Measurements from ENCODE around the gene ADAP1.

The ADAP1 gene

DNA sequence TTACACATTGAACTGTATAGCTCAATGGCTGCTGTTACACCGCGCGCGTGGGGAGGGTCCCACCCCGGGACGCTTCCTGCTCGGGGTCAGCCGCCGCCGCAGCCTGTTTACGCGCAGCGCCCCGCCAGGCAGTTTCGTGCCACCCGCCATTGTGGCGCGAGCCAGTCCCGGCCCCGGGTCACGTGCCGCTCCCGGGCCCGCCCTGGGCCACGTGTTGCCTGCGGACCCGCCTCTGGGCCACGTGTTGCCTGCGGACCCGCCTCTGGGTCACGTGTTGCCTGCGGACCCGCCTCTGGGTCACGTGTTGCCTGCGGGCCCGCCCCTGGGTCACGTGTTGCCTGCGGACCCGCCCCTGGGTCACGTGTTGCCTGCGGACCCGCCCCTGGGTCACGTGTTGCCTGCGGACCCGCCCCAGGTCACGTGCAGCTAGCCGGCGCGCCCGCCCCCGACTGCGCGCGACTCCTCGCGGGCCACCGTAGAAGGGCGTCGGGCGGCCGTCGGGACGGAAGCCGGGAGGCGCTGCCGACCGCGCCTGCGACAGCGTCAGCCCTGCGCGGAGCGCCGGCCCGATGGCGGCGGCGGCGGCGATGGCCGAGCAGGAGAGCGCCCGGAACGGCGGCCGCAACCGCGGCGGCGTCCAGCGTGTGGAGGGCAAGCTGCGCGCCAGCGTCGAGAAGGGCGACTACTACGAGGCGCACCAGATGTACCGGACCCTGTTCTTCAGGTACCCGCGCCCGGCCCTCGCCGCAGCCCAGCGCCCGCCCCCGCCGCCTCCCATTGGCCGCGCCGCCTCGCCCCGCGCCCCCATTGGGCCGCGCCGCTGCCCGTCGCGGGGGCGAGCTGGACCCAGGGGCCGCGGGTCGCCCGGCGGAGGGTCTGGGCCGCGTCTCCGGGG is 78.2 kb downstream of the ADAP1 start, which contains the start of gene GET4 (continued):
- TF ChIP-seq, protein P1, sequence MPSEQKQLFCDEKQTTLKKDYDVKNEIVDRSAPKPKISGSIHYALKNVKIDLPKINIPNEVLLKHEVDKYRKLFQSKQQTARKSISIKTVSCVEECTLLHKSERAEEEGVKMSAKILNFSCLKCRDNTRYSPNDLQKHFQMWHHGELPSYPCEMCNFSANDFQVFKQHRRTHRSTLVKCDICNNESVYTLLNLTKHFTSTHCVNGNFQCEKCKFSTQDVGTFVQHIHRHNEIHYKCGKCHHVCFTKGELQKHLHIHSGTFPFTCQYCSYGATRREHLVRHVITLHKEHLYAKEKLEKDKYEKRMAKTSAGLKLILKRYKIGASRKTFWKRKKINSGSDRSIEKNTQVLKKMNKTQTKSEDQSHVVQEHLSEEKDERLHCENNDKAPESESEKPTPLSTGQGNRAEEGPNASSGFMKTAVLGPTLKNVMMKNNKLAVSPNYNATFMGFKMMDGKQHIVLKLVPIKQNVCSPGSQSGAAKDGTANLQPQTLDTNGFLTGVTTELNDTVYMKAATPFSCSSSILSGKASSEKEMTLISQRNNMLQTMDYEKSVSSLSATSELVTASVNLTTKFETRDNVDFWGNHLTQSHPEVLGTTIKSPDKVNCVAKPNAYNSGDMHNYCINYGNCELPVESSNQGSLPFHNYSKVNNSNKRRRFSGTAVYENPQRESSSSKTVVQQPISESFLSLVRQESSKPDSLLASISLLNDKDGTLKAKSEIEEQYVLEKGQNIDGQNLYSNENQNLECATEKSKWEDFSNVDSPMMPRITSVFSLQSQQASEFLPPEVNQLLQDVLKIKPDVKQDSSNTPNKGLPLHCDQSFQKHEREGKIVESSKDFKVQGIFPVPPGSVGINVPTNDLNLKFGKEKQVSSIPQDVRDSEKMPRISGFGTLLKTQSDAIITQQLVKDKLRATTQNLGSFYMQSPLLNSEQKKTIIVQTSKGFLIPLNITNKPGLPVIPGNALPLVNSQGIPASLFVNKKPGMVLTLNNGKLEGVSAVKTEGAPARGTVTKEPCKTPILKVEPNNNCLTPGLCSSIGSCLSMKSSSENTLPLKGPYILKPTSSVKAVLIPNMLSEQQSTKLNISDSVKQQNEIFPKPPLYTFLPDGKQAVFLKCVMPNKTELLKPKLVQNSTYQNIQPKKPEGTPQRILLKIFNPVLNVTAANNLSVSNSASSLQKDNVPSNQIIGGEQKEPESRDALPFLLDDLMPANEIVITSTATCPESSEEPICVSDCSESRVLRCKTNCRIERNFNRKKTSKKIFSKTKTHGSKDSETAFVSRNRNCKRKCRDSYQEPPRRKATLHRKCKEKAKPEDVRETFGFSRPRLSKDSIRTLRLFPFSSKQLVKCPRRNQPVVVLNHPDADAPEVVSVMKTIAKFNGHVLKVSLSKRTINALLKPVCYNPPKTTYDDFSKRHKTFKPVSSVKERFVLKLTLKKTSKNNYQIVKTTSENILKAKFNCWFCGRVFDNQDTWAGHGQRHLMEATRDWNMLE (tag by site-specific recombination; conservative IDR thresholded peaks at IDR 0.05; ENCODE audit: low read depth) = no peak
- TF ChIP-seq, protein P2, sequence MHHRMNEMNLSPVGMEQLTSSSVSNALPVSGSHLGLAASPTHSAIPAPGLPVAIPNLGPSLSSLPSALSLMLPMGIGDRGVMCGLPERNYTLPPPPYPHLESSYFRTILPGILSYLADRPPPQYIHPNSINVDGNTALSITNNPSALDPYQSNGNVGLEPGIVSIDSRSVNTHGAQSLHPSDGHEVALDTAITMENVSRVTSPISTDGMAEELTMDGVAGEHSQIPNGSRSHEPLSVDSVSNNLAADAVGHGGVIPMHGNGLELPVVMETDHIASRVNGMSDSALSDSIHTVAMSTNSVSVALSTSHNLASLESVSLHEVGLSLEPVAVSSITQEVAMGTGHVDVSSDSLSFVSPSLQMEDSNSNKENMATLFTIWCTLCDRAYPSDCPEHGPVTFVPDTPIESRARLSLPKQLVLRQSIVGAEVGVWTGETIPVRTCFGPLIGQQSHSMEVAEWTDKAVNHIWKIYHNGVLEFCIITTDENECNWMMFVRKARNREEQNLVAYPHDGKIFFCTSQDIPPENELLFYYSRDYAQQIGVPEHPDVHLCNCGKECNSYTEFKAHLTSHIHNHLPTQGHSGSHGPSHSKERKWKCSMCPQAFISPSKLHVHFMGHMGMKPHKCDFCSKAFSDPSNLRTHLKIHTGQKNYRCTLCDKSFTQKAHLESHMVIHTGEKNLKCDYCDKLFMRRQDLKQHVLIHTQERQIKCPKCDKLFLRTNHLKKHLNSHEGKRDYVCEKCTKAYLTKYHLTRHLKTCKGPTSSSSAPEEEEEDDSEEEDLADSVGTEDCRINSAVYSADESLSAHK (tag by site-specific recombination; IDR thresholded peaks at IDR 0.05) = peak; percentile 93
- TF ChIP-seq ZNF548 (tag by site-specific recombination; IDR thresholded peaks at IDR 0.05) (no peak), MEIS1 (CRISPR knock-in tag; IDR thresholded peaks at IDR 0.05; ENCODE audit: borderline replicate concordance) (no peak), HOXA7 (CRISPR knock-in tag; IDR thresholded peaks at IDR 0.05; ENCODE audit: borderline replicate concordance) (no peak), ZBTB48 (tag by site-specific recombination; IDR thresholded peaks at IDR 0.05) (no peak), ZNF521 (tag by site-specific recombination; IDR thresholded peaks at IDR 0.05) (no peak), GLI4 (tag by site-specific recombination; IDR thresholded peaks at IDR 0.05) (no peak), KLF9 (tag by site-specific recombination; IDR thresholded peaks at IDR 0.05; ENCODE audit: low read depth) (peak; percentile 8; the same call in 1 of the 2 replicates), ZNF354C (tag by site-specific recombination; IDR thresholded peaks at IDR 0.05; ENCODE audit: borderline replicate concordance, low read depth) (no peak), ZNF585B (tag by site-specific recombination; IDR thresholded peaks at IDR 0.05) (no peak), ZNF184 (tag by site-specific recombination; IDR thresholded peaks at IDR 0.05) (peak; percentile 39; the same call in 1 of the 2 replicates), ZNF776 (tag by site-specific recombination; IDR thresholded peaks at IDR 0.05; ENCODE audit: borderline replicate concordance) (no peak), WT1 (tag by site-specific recombination; IDR thresholded peaks at IDR 0.05) (no peak), ZNF843 (tag by site-specific recombination; IDR thresholded peaks at IDR 0.05) (0 out of 2 replicates have a peak, but pooled peaks have one; percentile 19), OSR2 (tag by site-specific recombination; IDR thresholded peaks at IDR 0.05) (no peak)
- TF ChIP-seq, protein P3, sequence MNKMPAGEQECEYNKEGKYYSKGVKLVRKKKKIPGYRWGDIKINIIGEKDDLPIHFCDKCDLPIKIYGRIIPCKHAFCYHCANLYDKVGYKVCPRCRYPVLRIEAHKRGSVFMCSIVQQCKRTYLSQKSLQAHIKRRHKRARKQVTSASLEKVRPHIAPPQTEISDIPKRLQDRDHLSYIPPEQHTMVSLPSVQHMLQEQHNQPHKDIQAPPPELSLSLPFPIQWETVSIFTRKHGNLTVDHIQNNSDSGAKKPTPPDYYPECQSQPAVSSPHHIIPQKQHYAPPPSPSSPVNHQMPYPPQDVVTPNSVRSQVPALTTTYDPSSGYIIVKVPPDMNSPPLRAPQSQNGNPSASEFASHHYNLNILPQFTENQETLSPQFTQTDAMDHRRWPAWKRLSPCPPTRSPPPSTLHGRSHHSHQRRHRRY (tag by site-specific recombination; IDR thresholded peaks at IDR 0.05) = no peak
- TF ChIP-seq, protein P4, sequence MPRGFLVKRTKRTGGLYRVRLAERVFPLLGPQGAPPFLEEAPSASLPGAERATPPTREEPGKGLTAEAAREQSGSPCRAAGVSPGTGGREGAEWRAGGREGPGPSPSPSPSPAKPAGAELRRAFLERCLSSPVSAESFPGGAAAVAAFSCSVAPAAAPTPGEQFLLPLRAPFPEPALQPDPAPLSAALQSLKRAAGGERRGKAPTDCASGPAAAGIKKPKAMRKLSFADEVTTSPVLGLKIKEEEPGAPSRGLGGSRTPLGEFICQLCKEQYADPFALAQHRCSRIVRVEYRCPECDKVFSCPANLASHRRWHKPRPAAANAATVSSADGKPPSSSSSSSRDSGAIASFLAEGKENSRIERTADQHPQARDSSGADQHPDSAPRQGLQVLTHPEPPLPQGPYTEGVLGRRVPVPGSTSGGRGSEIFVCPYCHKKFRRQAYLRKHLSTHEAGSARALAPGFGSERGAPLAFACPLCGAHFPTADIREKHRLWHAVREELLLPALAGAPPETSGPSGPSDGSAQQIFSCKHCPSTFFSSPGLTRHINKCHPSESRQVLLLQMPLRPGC (tag by site-specific recombination; IDR thresholded peaks at IDR 0.05) = no peak
- TF ChIP-seq, protein P5, sequence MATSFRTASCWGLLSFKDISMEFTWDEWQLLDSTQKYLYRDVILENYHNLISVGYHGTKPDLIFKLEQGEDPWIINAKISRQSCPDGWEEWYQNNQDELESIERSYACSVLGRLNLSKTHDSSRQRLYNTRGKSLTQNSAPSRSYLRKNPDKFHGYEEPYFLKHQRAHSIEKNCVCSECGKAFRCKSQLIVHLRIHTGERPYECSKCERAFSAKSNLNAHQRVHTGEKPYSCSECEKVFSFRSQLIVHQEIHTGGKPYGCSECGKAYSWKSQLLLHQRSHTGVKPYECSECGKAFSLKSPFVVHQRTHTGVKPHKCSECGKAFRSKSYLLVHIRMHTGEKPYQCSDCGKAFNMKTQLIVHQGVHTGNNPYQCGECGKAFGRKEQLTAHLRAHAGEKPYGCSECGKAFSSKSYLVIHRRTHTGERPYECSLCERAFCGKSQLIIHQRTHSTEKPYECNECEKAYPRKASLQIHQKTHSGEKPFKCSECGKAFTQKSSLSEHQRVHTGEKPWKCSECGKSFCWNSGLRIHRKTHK (tag by site-specific recombination; IDR thresholded peaks at IDR 0.05) = no peak
- TF ChIP-seq, protein P6, sequence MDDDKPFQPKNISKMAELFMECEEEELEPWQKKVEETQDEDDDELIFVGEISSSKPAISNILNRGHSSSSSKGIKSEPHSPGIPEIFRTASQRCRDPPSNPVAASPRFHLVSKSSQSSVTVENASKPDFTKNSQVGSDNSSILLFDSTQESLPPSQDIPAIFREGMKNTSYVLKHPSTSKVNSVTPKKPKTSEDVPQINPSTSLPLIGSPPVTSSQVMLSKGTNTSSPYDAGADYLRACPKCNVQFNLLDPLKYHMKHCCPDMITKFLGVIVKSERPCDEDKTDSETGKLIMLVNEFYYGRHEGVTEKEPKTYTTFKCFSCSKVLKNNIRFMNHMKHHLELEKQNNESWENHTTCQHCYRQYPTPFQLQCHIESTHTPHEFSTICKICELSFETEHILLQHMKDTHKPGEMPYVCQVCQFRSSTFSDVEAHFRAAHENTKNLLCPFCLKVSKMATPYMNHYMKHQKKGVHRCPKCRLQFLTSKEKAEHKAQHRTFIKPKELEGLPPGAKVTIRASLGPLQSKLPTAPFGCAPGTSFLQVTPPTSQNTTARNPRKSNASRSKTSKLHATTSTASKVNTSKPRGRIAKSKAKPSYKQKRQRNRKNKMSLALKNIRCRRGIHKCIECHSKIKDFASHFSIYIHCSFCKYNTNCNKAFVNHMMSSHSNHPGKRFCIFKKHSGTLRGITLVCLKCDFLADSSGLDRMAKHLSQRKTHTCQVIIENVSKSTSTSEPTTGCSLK (tag by site-specific recombination; IDR thresholded peaks at IDR 0.05) = no peak
- TF ChIP-seq, protein P7, sequence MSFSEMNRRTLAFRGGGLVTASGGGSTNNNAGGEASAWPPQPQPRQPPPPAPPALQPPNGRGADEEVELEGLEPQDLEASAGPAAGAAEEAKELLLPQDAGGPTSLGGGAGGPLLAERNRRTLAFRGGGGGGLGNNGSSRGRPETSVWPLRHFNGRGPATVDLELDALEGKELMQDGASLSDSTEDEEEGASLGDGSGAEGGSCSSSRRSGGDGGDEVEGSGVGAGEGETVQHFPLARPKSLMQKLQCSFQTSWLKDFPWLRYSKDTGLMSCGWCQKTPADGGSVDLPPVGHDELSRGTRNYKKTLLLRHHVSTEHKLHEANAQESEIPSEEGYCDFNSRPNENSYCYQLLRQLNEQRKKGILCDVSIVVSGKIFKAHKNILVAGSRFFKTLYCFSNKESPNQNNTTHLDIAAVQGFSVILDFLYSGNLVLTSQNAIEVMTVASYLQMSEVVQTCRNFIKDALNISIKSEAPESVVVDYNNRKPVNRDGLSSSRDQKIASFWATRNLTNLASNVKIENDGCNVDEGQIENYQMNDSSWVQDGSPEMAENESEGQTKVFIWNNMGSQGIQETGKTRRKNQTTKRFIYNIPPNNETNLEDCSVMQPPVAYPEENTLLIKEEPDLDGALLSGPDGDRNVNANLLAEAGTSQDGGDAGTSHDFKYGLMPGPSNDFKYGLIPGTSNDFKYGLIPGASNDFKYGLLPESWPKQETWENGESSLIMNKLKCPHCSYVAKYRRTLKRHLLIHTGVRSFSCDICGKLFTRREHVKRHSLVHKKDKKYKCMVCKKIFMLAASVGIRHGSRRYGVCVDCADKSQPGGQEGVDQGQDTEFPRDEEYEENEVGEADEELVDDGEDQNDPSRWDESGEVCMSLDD (tag by site-specific recombination; IDR thresholded peaks at IDR 0.05) = no peak
